ENCODE results near the gene TCF12.

The TCF12 gene

DNA sequence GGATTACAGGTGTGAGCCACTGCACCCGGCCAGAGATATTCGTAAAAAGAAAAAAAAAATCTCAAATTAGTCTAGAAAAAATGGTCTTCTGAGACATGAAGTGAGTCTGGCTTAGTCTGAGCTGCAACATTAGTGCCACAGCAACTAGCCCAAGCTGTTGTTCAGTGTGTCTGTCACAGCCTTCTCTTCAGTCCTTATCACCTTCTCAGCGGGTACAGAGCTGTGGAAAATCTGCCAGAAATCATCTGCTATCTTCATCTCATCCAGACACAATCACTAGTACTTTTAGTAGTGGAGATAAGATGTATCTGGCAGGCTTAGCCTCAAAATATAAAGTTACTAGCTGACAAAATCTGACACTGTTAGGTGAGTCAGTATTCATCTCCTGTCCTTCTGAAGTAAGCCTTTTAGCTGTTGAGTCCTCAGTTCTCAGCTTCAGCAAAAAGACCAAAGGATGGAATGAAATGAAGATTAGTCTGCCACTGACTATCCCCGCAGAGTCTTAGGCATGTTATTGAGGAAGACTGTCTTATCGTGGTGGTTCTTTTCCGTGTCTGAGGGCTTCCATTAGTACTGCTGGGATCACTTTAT is 337.4 kb downstream of the TCF12 start:
- no peak for DNase-seq (ENCODE audit: low read depth)

DNA sequence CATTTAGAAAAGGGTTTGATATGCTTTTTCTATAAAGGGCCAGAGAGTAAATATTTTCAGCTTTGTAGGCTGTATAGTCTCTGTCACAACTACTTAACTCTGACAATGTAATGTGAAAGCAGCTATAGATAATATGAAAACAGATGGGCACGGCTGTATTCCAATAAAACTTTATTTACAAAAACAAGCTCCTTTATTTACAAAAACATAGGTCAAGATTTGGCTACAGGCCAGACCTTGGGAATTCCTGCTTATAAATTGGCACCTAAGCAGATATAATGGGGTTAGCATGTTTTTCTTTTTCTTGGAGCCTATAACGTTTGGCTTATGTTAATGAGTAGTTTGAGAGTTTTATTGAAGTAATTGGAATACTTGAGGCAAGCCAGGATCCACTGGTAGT is 338.5 kb downstream of the TCF12 start:
- no peak for DNase-seq (ENCODE audit: low read depth)

- no peak for DNase-seq (ENCODE audit: low read depth)
Observed at GRCh38 chr15:57259568-57260040, 341.2 kb downstream of the TCF12 start.

GRCh38 chr15:57263520-57263919 is 345.1 kb downstream of the TCF12 start:
- DNase-seq (ENCODE audit: low read depth), result no peak

DNA sequence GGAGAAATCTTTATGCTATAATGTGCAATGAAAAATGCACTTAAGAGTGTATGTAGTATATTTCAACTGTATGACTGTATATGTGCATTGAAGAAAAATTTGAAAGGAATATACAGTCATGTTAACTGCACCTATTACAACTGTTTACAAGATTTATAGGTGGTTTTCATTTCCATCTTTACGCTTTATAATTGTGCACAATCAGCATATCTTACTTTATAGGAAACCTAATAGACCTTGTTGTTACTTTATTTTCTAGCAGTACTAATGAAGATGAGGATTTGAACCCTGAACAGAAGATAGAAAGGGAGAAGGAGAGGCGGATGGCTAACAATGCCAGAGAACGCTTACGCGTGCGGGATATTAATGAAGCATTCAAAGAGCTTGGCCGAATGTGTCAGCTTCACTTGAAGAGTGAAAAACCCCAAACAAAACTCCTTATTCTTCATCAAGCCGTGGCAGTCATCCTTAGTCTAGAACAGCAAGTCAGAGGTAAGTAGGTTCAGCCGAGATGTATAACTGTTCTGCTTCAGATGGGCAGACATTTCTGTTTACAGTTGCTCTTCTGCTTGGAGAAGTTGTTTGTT is 354.4 kb downstream of the TCF12 start:
- no peak for DNase-seq (ENCODE audit: low read depth)

GRCh38 chr15:57273402-57273801 is 355.0 kb downstream of the TCF12 start:
- no peak for DNase-seq (ENCODE audit: low read depth)

DNA sequence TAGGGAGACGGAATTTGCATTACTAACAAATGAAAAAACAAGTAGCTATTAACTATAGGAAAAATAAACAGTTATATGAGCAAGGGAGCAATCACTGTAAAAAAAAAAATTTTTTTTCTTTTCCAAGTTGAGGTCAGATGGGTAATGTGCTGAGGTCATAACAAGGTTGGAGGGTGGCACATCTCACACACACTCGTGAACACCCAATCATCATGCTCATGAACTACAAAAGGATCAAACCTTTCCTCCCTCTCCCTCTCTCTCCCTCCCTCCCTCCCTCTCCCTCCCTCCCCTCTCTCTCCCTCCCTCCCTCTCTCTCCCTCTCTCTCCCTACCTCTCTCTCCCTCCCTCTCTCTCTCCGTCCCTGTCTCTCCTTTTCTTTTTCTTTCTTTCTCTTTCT is 360.0 kb downstream of the TCF12 start:
- DNase-seq (ENCODE audit: low read depth), result no peak

- no peak for DNase-seq (ENCODE audit: low read depth)
Observed at GRCh38 chr15:57280464-57280863, 362.0 kb downstream of the TCF12 start.

- no peak for DNase-seq (ENCODE audit: low read depth)
Observed at GRCh38 chr15:57281321-57281720, 362.9 kb downstream of the TCF12 start.

- no peak for DNase-seq (ENCODE audit: low read depth)
Observed at GRCh38 chr15:57282686-57283085, 364.2 kb downstream of the TCF12 start.

- DNase-seq (ENCODE audit: low read depth), result no peak
Observed at GRCh38 chr15:57283774-57284503, 365.5 kb downstream of the TCF12 start.

DNA sequence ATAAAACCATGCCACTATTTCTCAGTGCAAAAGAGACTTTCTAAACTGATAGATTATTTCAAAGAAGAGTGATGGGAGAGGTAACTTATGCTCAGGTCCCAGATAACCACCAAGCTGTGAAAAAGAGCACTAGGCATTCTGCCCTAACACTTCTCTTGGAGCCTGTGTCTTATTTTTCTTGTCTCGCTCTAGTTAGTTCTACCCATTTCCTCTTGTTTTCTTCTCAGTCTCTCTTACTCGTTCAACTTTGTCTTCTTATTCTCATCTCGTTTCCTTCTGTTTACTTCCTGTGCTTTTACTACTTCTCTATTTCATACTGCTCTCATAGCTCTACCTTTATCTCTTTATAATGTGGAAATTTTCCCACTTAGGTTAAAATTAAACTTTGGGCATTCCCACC is 366.1 kb downstream of the TCF12 start:
- DNase-seq (ENCODE audit: low read depth), result no peak

DNA sequence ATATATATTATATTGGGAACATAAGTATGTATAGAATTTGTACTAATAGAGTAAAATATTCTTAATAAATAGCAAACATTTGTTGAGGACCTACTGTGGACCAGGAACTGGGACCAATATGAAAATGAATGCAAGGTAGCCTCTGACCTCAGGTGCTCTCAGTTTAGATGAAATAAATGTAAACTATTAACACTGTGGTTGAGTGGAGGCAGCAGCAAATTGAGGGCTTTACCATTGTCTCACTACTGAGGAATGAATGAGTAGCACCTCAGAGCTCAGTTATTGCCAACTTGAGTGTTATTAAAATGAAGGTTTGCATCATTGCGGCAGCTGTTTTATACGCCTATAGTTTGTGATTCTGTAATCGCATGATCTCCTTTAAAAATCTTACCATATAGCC is 366.9 kb downstream of the TCF12 start:
- no peak for DNase-seq (ENCODE audit: low read depth)

DNA sequence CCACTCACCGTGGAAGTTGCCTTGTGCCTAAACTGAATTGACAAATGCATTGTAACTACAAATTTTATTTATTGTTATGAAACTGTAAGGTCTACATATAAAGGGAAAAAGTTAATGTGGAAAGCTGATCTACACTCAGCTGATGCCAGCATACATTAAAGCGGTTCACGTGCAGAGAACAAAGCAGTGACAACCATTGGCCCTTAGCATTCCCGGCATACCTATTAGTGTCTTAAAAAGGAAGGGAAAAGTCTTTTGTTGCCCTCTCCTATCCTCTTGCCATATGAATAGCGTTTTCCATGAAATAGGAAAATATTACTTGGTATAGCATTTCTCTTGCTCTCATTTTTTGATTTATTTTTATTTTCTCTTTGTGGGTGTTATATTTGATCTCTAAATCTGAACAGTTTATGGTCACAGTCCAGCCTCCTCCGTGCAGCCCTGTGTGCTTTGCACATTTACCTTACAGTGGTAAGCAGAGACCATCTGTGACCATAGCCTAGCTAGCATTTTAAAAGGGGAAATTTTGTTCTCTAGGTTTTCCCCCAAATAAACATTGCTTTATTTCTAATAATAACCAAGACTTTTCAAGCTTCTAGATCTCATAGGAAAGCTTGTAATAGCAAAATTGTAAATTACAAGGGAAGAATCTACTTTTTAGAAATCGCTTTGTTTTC is 368.1 kb downstream of the TCF12 start:
- no peak for DNase-seq (ENCODE audit: low read depth)

DNA sequence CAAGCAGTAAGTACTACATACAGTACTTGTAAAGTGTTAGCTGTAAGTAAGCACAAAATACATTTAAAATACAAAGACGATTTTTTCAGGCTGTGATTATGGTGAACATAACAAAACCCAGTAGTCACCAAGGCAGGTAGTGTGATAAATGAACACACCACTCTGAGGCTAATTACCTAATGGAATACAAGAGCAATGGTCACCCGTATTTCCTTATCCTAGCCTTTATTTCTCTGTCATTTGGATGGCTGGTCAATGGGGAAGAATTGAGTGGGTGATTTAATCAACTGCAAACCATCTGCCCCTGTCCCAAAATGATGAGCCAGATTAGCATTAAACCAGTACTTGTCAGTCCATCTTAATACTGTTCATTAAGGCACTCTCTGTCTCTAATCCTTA is 368.7 kb downstream of the TCF12 start:
- DNase-seq (ENCODE audit: low read depth), result no peak

DNA sequence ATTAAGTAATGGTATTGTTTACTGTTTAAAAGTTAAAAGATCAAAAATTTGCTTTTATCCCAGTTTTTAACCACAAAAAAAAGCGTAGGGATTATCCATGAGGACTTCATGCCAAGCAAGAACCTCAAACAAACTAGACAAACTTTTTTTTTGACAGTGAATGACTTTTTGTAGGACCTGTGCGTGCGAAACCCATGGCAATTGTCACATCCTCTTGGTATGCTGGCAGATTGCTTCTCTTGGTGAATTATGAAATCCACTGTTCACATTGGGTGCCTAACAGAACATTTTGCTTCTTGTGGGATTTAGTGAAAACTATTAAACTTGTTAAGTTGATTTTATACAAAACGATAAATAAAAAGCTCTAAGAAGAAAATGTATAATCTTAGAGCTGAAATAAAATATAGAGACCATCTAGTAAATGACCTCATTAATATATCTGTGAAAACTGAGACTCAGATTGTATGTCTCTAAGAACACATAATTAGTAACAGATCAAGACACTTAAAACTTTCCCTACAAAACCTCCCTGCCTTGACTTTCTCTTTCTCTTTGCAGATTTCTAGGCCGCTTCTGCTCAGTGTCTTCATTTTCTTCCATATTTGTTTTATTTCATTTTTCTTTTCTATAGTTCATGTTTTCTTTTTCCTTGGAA is 370.6 kb downstream of the TCF12 start:
- DNase-seq (ENCODE audit: low read depth), result no peak

DNA sequence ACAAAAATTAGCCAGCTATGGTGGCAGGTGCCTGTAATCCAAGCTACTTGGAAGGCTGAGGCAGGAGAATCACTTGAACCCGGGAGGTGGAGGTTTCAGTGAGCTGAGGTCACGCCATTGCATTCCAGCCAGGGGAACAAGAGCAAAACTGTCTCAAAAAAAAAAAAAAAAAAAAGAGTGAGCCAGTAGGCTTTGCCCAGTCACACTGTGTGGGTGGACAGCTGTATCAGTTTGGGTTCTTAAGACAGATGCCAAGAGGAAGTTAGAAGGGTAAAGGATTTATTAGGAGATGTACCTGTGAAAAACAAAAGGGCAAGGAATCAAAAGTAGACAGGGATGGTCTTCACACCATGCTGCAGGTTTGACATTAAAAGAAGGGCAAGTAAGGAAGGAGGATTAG is 371.7 kb downstream of the TCF12 start:
- no peak for DNase-seq (ENCODE audit: low read depth)

DNA sequence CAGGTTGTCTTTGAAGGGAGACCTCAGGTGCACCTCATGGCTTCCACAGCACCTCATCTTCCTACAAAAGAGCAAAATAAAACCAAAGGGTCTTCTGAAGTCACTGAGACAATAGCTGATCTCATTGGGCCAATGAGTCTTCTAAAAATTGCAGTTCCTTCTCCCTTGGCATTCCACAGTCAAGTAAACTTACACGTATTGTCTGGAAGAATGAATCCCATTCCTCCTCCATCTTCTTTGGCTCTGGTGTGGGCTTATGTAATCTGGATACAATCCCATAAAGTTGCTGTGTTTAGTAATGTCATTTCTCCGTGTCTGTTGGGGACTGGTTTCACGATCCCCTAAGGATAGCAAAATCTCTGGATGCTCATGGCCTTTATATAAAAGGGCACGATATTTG is 372.4 kb downstream of the TCF12 start:
- DNase-seq (ENCODE audit: low read depth), result no peak

- no peak for DNase-seq (ENCODE audit: low read depth)
Observed at GRCh38 chr15:57296473-57297162, 378.2 kb downstream of the TCF12 start.

- DNase-seq (ENCODE audit: low read depth), result no peak
Observed at GRCh38 chr15:57297163-57297593, 378.7 kb downstream of the TCF12 start.

DNA sequence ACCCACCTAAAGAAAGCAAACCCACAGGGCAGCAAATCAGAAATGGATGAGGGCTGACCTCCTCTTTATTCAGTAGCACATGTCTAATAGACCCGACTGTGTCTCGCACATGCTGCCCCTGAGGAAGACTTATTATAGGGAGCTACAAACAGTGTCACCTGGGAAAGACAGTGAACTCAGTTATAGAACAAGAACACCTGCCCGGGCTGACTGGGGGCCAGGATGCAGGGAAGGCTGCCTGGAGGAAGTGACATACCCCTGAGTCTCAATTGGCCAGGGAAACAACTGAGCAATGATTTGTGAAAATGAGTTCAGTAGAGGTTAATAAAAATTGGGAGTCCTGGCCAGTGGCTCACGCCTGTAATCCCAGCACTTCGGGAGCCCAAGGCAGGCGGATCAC is 379.2 kb downstream of the TCF12 start:
- no peak for DNase-seq (ENCODE audit: low read depth)

GRCh38 chr15:57298204-57298603 is 379.8 kb downstream of the TCF12 start:
- DNase-seq (ENCODE audit: low read depth), result no peak

Data from T follicular helper cell (primary cell).